Coronary artery (tissue), 2 donors: ENCODE measurements around the gene FHIP1B.

Source experiments
- DNase-seq: peaks from one replicate; pipeline ENCODE4 v3.0.0-alpha.2; 2017; ENCODE audit warnings: low spot score
- H3K27ac ChIP-seq, 2 donors: fragments of 200-600 bp; sonication (generic); one replicate each; pipeline ENCODE4 v1.5.1; 2016 to 2019
- H3K4me3 ChIP-seq: fragments of 200-600 bp; sonication (generic); 2 replicates; pipeline ENCODE4 v1.5.1; 2016; ENCODE audit warnings: mild to moderate bottlenecking, moderate library complexity
- CTCF ChIP-seq: fragments of 200-600 bp; sonication (generic); IDR thresholded peaks from one replicate; pipeline ENCODE4 v1.5.1; 2019; ENCODE audit warnings: antibody characterized with exemption

FHIP1B gene

DNA sequence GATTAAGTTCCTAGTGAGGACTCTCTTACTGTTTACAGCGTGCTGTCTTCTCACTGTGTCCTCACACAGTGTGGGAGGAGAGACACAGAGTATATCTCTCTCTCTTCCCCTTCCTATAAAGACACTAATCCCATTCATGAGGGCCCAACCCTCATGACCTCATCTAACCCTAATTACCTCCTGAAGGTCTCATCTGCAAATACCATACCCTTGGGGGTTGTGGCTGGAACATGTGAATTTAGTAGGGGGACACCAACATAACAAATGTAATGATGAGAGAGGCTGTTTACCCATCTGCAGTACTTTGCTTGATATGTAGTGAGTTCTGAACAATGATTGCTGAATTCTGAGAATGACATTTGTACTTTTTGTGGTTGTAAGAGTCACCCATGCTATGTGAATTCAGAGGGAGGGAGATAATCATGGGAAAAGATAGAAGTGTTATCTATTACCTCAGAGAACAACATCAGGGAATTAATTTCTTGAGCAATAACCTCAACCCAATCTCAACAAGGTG lies 40.3 kb downstream of the FHIP1B start:
- TF ChIP-seq CTCF = no peak
- H3K4me3 ChIP-seq = no peak overlapping the region
- no peak overlapping the region for H3K27ac ChIP-seq
- DNase-seq = no peak

DNA sequence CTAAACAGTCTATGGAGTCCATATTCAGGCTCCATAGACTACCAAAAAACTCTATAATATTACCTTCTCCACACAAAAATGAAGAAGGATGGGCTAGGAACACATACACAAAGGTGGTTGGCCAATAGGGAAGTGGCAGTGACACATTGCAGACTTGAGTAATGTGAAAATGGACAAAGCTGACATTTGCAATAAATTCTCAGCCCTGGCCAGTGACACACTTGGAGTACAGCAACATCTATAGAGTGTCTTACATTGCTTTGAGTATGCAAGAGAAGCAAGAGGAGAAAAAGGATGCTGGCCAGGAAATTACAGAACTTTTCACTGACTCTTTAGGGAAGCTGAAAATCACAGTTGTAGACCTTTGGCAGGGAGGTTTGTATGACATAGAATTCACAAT lies 42.7 kb downstream of the FHIP1B start:
- H3K27ac ChIP-seq = no peak overlapping the region
- DNase-seq = no peak
- TF ChIP-seq CTCF = no peak
- H3K4me3 ChIP-seq = no peak overlapping the region

GRCh38 chr11:6175440-6175839 lies 59.0 kb downstream of the FHIP1B start:
- Histone ChIP-seq H3K4me3 (no peak overlapping the region), H3K27ac (no peak overlapping the region)
- no peak for DNase-seq
- no peak for TF ChIP-seq CTCF

DNA sequence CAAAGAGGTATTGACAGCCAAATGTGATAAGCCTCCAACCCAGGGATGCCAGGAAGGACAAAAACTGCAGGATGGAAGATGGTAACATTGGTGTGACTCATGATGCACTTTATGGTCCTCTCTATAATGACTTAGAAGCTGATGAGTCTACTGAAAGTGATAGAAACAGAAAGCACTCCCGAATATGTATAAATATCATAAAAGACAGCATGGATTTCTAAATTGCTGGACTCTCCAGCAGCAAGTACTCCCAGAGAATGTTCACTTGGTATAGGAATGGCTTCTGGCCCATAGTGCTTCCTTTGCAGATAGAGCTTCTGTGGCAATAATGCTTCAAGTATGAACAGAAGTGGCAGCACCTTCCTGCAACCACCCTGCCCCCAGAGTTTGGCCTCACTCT lies 64.2 kb downstream of the FHIP1B start, which contains the start of gene OR52B2:
Gene OR52B2 (minus strand): TSS at position 101 of the 400 bp plus-strand sequence. CDS start 0 bp downstream, at position 101.
- no peak within 1 kb of the TSS for H3K27ac ChIP-seq
- DNase-seq = no peak
- no peak within 1 kb of the TSS for H3K4me3 ChIP-seq
- no peak for TF ChIP-seq CTCF
